ENCODE measurements around the gene ZBTB5. TPM values are rescaled to one million over a fixed set of nuclear protein-coding genes. Genes with fewer than 3 reads are reported as not detected.

ZBTB5 gene
- total and polyA plus RNA-seq, 2 donors (not counting 1 experiment from before 2014, with no cell fraction given): 5.1 to 7.3 TPM

GRCh38 chr9:37414503-37414943 lies 50.7 kb downstream of the ZBTB5 start:
- H3K9ac ChIP-seq (ENCODE audit: insufficient read depth, low read length): no peak overlapping the region
- H3K79me2 ChIP-seq (ENCODE audit: control insufficient read depth, insufficient read depth, low read length): no peaks in the 10 kb centered on the region
- no peak overlapping the region for H3K27ac ChIP-seq (ENCODE audit: insufficient read depth, low read length)
- H3K4me1 ChIP-seq (ENCODE audit: control insufficient read depth, extremely low read depth, insufficient read depth, low read length): peaks cover 2% of the 10 kb centered on the region
- no peaks in the 10 kb centered on the region for H3K27me3 ChIP-seq (ENCODE audit: control insufficient read depth, insufficient read depth, low read length)
- no peak overlapping the region for H3K4me3 ChIP-seq (replicated peaks in 1 of 4; ENCODE audit: control extremely low read depth in 1 of 4, insufficient read depth in 1 of 4, low read depth in 3 of 4, low read length in 4 of 4)
- peak overlapping the region; percentile 68 for H3K4me2 ChIP-seq (ENCODE audit: extremely low read depth, insufficient read depth, low read length)
- H3K36me3 ChIP-seq (ENCODE audit: control insufficient read depth, insufficient read depth, low read length): no peaks in the 10 kb centered on the region
- DNase-seq (ENCODE audit: low read depth in 2 of 2): no peak
- no peaks in the 10 kb centered on the region for H3K9me3 ChIP-seq (ENCODE audit: control insufficient read depth, insufficient read depth, low read depth, low read length)
- H4K20me1 ChIP-seq (ENCODE audit: control insufficient read depth, extremely low read depth, insufficient read depth, low read length): no peaks in the 10 kb centered on the region
- H2AFZ ChIP-seq (ENCODE audit: low read length): peak overlapping the region; percentile 76
- TF ChIP-seq CTCF (conservative IDR thresholded peaks at IDR 0.05 in 1 of 2, IDR thresholded peaks at IDR 0.05 in 1 of 2; ENCODE audit: low read depth in 1 of 2, low read length in 2 of 2) (no peak), EZH2 (IDR thresholded peaks at IDR 0.05; ENCODE audit: low read length, missing control alignments) (no peak)

GRCh38 chr9:37413311-37413710 lies 51.9 kb downstream of the ZBTB5 start:
- Histone ChIP-seq H3K4me2 (ENCODE audit: extremely low read depth, insufficient read depth, low read length) (no peak overlapping the region), H3K9ac (ENCODE audit: insufficient read depth, low read length) (no peak overlapping the region), H3K36me3 (ENCODE audit: control insufficient read depth, insufficient read depth, low read length) (no peaks in the 10 kb centered on the region), H3K4me1 (ENCODE audit: control insufficient read depth, extremely low read depth, insufficient read depth, low read length) (peaks cover 2% of the 10 kb centered on the region), H3K9me3 (ENCODE audit: control insufficient read depth, insufficient read depth, low read depth, low read length) (no peaks in the 10 kb centered on the region), H3K4me3 (replicated peaks in 1 of 4; ENCODE audit: control extremely low read depth in 1 of 4, insufficient read depth in 1 of 4, low read depth in 3 of 4, low read length in 4 of 4) (no peak overlapping the region), H3K79me2 (ENCODE audit: control insufficient read depth, insufficient read depth, low read length) (no peaks in the 10 kb centered on the region), H4K20me1 (ENCODE audit: control insufficient read depth, extremely low read depth, insufficient read depth, low read length) (no peaks in the 10 kb centered on the region), H3K27ac (ENCODE audit: insufficient read depth, low read length) (no peak overlapping the region), H3K27me3 (ENCODE audit: control insufficient read depth, insufficient read depth, low read length) (no peaks in the 10 kb centered on the region), H2AFZ (ENCODE audit: low read length) (no peak overlapping the region)
- TF ChIP-seq EZH2 (IDR thresholded peaks at IDR 0.05; ENCODE audit: low read length, missing control alignments) (no peak), CTCF (conservative IDR thresholded peaks at IDR 0.05 in 1 of 2, IDR thresholded peaks at IDR 0.05 in 1 of 2; ENCODE audit: low read depth in 1 of 2, low read length in 2 of 2) (no peak)
- no peak for DNase-seq (ENCODE audit: low read depth in 2 of 2)

GRCh38 chr9:37412431-37413151 lies 52.7 kb downstream of the ZBTB5 start:
- no peaks in the 10 kb centered on the region for H3K79me2 ChIP-seq (ENCODE audit: control insufficient read depth, insufficient read depth, low read length)
- no peaks in the 10 kb centered on the region for H3K9me3 ChIP-seq (ENCODE audit: control insufficient read depth, insufficient read depth, low read depth, low read length)
- H3K4me1 ChIP-seq (ENCODE audit: control insufficient read depth, extremely low read depth, insufficient read depth, low read length): peaks cover 2% of the 10 kb centered on the region
- TF ChIP-seq EZH2 (IDR thresholded peaks at IDR 0.05; ENCODE audit: low read length, missing control alignments) (no peak), CTCF (conservative IDR thresholded peaks at IDR 0.05 in 1 of 2, IDR thresholded peaks at IDR 0.05 in 1 of 2; ENCODE audit: low read depth in 1 of 2, low read length in 2 of 2) (no peak)
- no peak overlapping the region for H3K4me3 ChIP-seq (replicated peaks in 1 of 4; ENCODE audit: control extremely low read depth in 1 of 4, insufficient read depth in 1 of 4, low read depth in 3 of 4, low read length in 4 of 4)
- no peak overlapping the region for H2AFZ ChIP-seq (ENCODE audit: low read length)
- no peak overlapping the region for H3K9ac ChIP-seq (ENCODE audit: insufficient read depth, low read length)
- H3K36me3 ChIP-seq (ENCODE audit: control insufficient read depth, insufficient read depth, low read length): no peaks in the 10 kb centered on the region
- no peaks in the 10 kb centered on the region for H3K27me3 ChIP-seq (ENCODE audit: control insufficient read depth, insufficient read depth, low read length)
- no peaks in the 10 kb centered on the region for H4K20me1 ChIP-seq (ENCODE audit: control insufficient read depth, extremely low read depth, insufficient read depth, low read length)
- no peak overlapping the region for H3K4me2 ChIP-seq (ENCODE audit: extremely low read depth, insufficient read depth, low read length)
- DNase-seq (ENCODE audit: low read depth in 2 of 2): peak in 1 of 2 donors; percentile 47
- H3K27ac ChIP-seq (ENCODE audit: insufficient read depth, low read length): no peak overlapping the region

All from fibroblast of lung (primary cell).